ENCODE data around the gene RIBC1.

RIBC1 gene

GRCh38 chrX:53435997-53436396, 13.3 kb downstream of the RIBC1 start:
- H3K4me3 ChIP-seq (ENCODE audit: low read length) = no peak overlapping the region
- TF ChIP-seq CTCF (conservative IDR thresholded peaks at IDR 0.05; ENCODE audit: low read length) = peak; percentile 71
- peak; percentile 56 for DNase-seq (ENCODE audit: low read depth)

GRCh38 chrX:53437206-53437605, 14.5 kb downstream of the RIBC1 start:
- TF ChIP-seq CTCF (conservative IDR thresholded peaks at IDR 0.05; ENCODE audit: low read length) = no peak
- DNase-seq (ENCODE audit: low read depth) = no peak
- no peak overlapping the region for H3K4me3 ChIP-seq (ENCODE audit: low read length)

- no peak for TF ChIP-seq CTCF (conservative IDR thresholded peaks at IDR 0.05; ENCODE audit: low read length)
- no peak overlapping the region for H3K4me3 ChIP-seq (ENCODE audit: low read length)
- DNase-seq (ENCODE audit: low read depth) = no peak
These were observed 15.6 kb downstream of the RIBC1 start for GRCh38 chrX:53438174-53438831.

GRCh38 chrX:53438832-53439230, 16.2 kb downstream of the RIBC1 start:
- H3K4me3 ChIP-seq (ENCODE audit: low read length) = no peak overlapping the region
- no peak for TF ChIP-seq CTCF (conservative IDR thresholded peaks at IDR 0.05; ENCODE audit: low read length)
- no peak for DNase-seq (ENCODE audit: low read depth)

GRCh38 chrX:53440101-53440500, 17.4 kb downstream of the RIBC1 start:
- DNase-seq (ENCODE audit: low read depth) = no peak
- no peak for TF ChIP-seq CTCF (conservative IDR thresholded peaks at IDR 0.05; ENCODE audit: low read length)
- H3K4me3 ChIP-seq (ENCODE audit: low read length) = no peak overlapping the region

- TF ChIP-seq CTCF (conservative IDR thresholded peaks at IDR 0.05; ENCODE audit: low read length) = no peak
- peak; percentile 53 for DNase-seq (ENCODE audit: low read depth)
- peak overlapping the region; percentile 56 for H3K4me3 ChIP-seq (ENCODE audit: low read length)
These were observed 18.2 kb downstream of the RIBC1 start for GRCh38 chrX:53440621-53441517.

Data from AG10803 (cell line).